HG03571 (cell line): Measurements from ENCODE around the gene CHMP2B.

Experiments used
- ATAC-seq: cut with Tn5 transposase; IDR thresholded peaks from one replicate; pipeline ENCODE4 v1.9.1; 2021; ENCODE audit not compliant: unreplicated experiment

Gene CHMP2B, protein sequence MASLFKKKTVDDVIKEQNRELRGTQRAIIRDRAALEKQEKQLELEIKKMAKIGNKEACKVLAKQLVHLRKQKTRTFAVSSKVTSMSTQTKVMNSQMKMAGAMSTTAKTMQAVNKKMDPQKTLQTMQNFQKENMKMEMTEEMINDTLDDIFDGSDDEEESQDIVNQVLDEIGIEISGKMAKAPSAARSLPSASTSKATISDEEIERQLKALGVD

DNA sequence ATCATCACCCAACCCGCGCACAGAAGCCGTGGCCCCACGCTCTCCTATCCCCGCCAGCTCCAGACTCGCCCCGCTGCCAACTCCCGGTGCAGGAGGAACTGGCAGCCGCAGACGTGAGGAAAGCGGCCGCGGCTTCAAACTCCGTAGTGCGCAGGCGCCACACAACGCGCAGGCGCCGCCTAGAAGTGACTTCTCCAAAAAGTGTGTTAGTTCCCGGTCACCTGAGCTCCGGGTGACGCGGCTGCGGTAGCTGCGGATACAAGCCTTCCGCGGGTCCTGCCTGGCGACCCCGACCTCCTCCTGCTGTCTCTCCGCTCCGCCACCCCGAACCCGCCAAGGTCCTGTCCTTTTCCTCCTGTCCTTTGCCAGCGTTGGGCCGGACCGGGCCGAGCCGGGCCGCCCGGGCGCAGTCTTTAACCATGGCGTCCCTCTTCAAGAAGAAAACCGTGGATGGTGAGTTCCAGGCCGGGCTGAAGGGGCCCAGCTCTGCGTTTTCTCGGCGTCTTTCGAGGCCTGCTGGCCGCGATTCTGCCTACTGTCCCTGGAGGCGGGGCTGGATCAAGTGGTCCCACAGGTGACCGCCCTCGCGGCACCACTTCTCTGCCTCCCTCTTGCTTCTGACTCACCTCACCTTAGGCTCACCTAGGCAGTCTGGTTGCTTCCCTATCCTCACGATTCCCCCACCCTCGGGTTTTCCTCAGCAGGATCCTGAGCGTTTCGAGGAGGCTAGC is at the start of gene CHMP2B:
Gene CHMP2B (plus strand): TSS at position 206 of the 731 bp plus-strand sequence. CDS start 214 bp downstream, at position 420.
- peak; percentile 98 for ATAC-seq

DNA sequence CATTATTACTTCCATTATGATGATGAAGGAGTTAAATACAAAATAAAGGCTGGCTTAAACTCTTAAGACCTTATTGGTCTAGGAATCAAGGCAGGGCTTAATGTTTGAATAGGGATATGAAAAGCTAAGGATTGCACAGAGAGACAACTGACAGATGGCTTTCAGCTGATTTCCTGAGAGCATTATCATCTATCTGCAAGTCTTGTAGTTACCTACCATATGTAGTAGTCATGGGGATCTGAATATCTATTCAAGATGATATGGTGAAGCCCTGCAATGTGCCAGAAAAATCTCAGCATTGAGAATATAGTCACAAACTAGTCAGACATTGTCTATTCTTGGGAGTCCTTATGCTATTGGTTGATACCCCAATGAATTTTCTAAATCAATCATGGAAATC is 47.5 kb upstream of the CHMP2B start:
- no peak for ATAC-seq

DNA sequence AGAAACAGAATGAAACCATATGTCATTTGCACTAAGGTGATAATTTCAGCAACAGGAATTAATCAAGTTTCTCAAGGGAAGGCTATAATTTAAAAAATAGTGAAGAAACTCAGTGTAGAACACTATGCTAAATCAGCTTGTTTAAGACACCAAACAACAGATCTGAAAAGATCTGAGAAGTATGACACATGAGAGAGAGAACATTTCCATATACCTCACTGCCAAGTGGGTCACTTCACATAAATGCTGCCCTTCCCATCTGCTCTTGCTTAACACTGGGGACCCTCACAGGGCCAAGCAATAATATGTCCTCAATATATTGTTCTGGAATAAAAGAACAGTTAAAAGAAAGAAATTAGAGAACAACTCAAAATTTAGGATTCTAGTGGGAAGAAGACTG is 45.6 kb upstream of the CHMP2B start:
- ATAC-seq, result no peak

DNA sequence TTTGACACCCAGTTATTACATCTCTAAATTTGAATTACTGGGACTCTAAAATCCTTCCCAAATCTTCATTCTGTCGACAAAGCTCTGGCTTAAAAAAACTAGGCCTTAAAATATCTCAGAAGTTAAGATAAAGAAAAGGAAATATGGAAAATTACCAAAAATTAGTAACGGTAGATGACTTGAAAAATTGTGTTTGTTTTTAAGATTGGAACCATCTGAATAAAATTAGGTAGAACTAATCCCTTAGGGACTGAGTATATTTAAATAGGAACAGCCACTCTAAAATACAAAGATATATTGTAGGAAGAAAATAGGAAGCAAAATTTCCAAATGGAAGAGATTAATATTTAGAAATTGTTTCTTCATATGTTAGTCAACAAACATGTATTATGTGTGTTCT is 45.1 kb upstream of the CHMP2B start:
- ATAC-seq, result no peak

DNA sequence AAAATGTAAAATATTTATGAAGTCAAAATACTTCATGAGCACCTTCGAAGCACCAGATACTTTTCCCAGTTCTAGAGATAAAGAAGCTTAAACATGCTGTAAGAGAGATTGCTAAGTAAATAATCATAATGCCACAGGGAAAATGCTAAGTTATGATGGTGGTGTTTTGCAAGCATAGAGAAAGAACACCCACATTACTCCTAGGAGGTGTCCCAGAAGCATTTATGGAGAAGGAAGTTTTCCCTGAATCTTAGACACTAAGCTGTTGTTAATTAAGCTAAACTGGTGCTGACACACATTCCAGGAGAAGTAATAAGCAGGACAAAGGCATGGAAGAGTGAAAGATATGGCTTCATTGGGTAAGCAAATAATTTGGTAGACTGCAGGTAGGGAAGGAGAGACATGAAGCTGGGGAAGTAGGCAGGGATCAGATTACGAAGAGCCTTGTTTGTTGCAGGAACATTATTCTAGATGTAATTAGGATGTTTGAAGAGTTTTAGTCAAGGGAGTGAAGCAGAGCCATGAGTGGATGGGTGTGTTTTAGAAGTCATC is 40.4 kb upstream of the CHMP2B start:
- no peak for ATAC-seq

DNA sequence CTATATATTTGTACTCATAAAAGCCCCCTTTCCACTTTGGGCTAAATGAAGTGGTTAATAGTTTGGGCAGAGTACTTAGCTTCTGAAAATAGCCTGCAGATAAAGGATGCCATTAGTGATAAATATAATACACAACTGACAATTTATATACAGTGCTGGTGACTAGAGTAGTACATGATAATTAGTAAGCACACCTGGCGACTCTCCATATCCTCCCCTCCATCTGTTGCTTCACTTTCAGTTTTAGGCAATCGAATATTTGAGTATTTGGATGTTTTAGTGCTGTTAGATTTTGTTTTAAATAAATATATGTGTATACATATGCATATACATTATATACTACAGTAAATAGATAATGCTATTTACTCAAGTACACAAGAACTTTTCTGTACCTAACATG is 35.9 kb upstream of the CHMP2B start:
- no peak for ATAC-seq

DNA sequence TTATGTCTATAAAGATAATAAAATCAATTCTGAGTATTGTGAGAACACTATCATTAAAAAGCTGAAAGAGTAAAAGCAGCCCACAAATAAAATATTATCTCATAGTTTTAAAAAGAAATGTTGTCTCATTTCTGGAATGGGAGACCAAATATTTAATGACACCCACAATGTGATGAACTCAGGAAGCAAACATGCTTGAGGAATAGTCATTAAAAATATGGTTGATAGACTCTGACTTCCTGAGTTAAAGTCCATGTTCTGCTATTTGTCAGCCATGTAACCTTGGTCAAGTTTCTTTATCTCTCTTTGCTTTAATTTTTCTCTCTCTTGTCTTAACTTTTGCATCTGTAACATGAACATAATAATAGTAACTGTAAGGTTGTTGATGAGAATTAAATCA is 35.5 kb upstream of the CHMP2B start:
- no peak for ATAC-seq

DNA sequence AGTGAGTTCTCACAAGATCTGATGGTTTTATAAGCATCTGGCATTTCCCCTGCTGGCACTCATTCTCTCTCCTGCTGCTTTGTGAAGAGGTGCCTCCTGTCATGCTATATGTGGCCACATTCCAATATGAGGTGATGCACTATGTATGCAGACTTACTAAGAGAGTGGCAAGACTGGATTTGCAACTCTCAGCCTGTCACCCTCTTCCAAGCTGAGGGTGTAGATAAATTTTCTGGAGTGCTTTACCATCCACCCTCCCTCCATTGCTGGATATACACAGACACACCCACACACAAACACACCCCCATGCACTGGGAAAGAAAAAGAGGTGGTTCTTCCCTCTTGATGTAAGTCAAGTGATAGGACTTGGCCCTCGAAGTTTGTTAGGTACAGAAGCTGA is 30.2 kb upstream of the CHMP2B start:
- no peak for ATAC-seq

DNA sequence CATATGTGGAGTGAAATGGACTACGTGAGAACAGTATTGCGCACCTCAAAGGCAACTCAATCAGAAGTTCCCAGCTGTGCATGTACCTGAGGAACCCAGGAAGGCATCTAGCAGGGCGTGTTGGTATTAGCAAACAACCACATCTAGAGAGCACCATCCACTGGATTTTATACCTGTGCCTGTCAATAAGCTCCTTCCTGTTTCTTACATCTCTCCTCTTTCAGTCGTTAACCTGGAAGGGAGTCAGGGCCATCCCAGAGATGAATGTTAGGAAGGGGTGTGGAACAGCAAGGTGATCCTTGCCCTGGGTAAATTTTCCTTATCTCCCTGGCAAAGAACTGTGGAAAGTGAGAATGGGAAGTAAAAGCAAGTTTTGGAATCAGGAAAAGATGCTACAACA is 29.6 kb upstream of the CHMP2B start:
- ATAC-seq, result no peak

DNA sequence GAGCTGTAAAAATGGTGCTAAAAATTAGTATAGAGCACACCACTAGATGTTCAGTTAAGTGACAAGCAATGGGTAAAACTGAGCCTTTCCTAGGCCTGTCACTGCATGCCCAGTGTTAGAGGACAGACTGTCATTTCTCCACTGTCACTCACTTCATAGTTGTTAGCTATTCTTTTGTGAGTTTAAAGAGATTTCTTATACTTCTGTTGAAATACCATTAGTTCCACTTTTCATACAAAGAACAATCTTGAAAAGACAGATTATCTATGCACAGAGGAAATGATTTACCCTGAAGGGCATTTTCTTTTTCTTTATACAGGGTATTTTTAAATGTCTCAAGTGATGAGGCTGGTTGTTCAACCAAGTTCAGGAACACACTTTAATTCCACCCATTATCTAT is 28.3 kb upstream of the CHMP2B start:
- no peak for ATAC-seq

DNA sequence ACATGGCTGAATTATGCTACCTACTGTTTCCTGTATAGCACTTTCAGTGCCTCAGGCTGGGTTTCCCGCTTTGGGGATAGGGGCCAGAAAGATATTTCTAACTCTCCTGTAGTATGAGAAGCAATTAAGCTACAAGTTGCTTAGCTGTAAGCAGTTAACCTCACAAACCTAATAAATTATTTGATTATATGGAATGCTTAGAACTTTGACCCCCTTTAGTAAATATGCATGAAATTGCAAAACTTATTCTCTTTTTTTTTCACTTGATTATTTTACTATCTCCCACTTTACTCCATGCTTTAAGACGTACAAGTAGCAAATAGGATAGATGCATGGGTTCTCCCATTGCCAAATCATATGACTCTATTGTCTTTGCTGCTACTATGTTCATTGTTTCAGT is 27.5 kb upstream of the CHMP2B start:
- no peak for ATAC-seq

DNA sequence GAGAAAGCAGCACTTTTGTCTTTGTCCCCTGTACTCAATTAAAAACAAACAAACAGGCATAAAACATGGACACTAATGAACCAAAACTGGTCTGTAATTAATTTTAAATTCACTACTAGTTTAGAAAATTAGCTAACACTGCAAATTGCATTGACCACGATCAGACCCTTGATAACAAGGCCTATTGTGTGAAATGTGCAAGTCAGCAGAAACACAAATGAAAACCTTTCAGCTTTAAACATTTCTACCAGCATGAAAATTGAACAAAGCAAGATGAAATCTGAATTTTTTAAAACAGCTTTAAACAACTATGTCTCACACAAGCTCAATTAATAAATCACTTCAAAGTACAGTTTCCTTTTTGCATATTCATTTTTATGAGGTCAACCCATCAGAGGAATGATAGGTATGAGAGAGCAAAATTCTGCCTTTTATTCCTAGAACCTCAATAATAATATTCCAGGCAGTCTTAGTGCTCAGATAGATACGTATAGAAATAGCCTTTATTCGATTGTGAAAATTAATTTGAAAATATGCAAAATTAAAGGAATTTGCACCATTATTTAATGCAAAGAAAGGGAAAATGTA is 27.0 kb upstream of the CHMP2B start:
- no peak for ATAC-seq

DNA sequence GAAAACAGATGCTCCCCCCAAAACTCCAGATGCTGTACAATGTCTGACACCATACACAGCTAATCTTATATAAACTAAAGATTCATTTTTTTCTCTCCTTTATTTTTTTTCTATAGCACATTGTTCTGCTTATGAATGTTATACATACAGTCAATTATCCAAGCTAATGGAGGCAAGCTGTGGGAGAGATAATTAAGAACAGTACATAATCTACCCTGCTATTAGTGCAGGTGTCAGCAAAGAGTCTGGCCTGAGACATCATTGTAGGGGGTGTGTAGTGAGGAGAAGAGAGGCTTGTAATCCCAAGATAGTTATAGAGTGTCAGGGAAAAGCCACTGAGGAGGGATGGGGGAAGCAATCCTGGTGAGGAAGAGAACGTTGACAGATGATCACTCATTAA is 25.4 kb upstream of the CHMP2B start:
- no peak for ATAC-seq

DNA sequence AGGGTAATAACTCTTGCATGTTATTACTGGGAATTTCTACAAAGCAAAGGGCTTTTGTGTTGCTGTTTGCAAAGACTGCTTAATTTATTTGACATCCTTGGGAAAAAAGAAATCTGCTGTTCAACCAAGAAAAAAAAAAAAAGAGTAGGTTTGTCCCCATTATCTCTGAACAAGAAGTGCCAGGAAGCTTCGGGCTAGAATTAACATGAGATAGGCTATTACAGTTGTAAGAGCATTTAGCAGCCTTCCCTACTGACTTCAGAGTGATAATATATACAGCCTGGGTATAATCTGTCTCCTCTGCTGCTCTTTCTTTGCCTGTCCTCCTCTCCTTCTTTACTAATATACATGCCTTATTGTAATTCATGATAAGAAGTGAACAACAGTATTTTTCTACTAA is 23.3 kb upstream of the CHMP2B start:
- no peak for ATAC-seq

DNA sequence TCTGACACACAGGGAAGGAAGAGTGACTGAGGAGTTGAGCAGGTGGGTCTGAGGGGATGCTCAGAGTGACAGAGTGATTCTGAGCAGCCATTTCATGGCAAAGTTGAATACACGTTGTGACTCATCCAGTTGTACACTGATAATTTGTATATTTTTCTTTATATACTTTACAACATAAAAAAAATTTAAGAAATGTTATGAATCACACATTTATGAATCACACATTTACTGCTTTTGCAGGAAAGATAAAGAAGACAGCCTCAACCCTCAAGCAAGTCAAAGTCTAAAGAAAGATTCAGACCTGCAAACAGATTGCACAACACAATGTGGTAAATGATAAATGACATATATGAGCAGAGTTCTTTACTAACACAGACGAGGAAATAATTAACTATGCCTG is 21.0 kb upstream of the CHMP2B start:
- ATAC-seq, result no peak

DNA sequence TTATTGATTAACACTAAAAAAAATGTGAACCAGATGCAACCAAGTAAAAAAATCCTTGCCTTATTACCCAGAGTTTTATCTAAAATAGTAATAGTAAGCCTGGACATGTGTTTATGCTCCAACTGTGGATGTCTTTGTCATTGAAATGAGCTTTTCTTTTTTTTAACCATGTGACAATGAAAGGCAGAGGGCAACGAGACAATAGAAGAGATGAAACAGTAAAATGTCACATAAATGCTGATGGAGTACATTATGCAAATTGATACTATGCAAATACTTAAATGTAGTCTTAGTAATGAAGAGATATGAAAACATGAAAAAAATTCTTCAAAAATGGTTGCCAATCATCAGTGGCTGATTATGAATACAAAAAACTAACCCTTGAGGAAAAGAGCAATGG is 20.5 kb upstream of the CHMP2B start:
- ATAC-seq, result no peak

DNA sequence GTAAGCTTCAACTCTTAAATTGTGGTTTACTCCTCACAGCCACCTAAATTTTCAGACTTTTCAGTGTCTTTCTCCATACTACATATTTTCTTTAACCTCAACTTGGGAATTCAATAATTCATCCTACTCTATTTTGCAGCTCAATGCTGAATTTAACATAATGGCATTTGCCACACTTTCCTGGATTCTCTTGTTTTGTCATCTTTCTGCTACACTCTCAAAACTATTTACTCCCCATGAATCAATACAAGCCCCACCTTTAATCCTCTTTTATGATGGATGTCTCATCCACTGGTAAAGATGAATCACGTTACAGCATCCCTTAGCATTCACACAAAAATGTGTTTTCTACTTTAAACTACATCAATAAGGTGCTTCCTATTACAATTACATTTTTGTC is 19.6 kb upstream of the CHMP2B start:
- ATAC-seq, result no peak

DNA sequence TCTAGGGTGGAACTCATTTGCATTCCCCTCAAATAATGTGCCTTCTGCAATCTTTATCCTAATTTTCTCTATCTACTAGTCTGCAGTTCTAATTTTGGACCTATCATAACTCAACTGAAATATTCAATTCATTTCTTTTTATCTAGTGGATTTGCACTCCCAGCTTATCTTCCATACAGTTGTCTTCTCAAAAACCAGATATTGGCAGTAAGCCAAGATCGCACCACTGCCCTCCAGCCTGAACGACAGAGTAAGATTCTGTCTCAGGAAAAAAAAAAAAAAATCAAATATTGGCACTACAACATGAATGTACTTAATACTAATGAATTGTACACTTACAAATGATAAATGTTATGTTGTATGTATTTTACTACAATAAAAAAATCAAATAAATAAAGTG is 18.0 kb upstream of the CHMP2B start:
- ATAC-seq, result no peak

DNA sequence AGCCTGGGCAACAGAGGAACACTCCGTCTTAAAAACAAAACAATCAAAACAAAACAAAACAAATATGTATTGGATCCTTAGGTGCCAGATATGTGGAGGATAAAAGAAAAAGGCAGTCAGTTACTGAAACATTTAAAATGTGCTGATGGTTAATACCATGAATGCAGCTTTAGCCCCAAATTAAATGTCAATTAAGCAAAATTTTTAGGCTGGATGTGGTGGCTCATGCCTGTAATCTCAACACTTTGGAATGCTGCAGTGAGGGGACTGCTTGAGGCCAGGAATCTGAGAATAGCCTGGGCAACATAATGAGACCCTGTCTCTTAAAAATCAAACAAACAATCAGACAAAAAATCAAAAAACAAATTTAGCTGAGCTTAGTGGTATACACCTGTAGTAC is 8.5 kb upstream of the CHMP2B start:
- no peak for ATAC-seq

DNA sequence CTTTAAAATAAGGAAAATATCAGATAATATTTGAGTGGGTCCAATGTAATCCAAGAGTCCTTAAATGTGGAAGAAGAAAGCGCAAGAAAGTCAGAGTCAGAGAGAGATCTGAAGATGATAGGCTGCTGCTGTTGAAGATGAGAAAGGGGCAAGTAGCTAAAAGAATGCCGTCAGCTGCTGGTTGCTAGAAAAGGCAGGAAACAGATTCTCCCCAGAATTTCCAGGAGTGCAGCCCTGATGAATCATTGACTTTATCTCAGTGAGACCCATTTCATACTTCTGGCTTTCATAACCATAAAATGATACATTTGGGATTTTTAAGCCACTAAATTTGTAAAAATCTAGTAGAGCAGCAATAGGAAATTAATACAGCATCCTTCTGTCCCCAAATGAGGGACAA is 7.5 kb upstream of the CHMP2B start:
- ATAC-seq, result no peak

DNA sequence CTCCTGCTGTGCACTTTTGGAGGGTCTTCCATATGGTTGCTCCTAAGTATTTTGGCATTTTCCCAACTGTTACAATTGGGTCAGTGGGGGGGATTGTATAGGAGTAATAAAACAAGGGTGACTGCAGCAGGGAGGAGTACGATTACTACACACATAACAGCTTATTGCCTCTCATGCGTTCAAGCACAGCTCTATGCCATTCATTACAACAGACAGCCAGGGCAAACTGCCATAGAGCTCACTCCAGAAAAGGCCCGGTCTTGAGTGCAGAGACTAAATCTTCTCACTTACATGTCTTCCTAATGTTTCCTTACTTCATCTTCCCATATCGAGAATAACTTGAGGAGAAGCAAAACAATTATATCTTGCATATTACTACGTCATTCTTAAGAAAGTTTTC is 1.4 kb upstream of the CHMP2B start:
- no peak for ATAC-seq

DNA sequence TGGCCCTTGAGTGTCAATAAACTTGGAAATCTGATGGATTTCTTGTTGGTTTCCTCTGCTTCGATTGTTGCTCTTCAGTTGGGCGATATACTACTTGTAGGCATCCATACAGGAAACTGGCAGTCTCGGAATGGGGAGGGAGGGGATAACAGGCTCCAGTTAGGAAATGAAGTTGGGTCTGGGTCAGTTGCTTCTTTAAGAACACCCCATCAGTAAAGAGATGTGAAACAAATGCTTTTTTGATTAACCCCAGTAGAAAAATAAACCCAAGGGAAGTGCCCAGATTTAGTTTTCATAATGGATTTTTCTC is 681 bp downstream of the CHMP2B start:
- ATAC-seq, result no peak

DNA sequence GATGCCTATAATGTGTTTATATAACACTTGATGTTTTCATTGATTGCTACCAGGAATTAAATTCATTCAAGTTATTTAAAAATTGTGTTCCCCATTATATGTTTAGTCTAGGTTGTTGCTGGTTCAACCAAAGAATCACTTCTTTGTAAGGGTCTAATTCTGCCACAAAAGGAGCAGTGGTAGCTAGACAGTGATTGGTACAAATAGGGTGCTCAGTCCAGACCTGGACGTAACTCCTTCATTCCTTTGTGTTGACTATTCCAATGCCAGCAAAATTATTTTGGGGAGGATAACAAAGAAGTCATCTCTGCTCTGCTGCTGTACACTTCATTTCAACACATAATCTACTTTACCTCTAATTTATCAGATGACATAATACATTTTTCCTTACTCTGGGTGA is 1.2 kb downstream of the CHMP2B start:
- no peak for ATAC-seq
